T-cell (primary cell): ENCODE data around the gene TMED10. TPM values are rescaled to one million over a fixed set of nuclear protein-coding genes. Genes with fewer than 3 reads are reported as not detected.

Experiments
- ATAC-seq, 4 experiments: fragments of 200-7000 bp in 3 of 4; fragments of 150-1000 bp in 1 of 4; cut with Tn5 transposase; replicated peaks in 1 of 4; 1 replicate in 3 of 4; 2 replicates in 1 of 4; pipeline ENCODE4 v1.10.0; 2021; ENCODE audit warnings: moderate library complexity in 3 of 4, mild to moderate bottlenecking in 2 of 4, moderate number of reproducible peaks in 1 of 4
- CTCF ChIA-PET, 2 donors: fragments of 300-600 bp; sonication (Branson Sonifier 250); formaldehyde crosslinking; loops; one replicate each; lab custom pipeline; 2022; ENCODE audit warnings: antibody characterized with exemption in 2 of 2; lab: Charles Lee
- POLR2A ChIA-PET, 2 donors: fragments of 300-600 bp; sonication (Branson Sonifier 250); formaldehyde crosslinking; loops; one replicate each; lab custom pipeline; 2022; ENCODE audit warnings: antibody characterized with exemption in 2 of 2; lab: Charles Lee
- DNase-seq, 35 experiments: peaks; one replicate each; pipeline versions ENCODE4 v3.0.0 to v3.0.0-alpha.2; 2013 to 2023
- H3K27ac ChIP-seq: one replicate; pipeline ENCODE4 v1.5.1; 2013; ENCODE audit warnings: low read length
- H3K27me3 ChIP-seq, 2 experiments: replicated peaks in 1 of 2; 1 replicate in 1 of 2; 2 replicates in 1 of 2; pipeline versions ENCODE4 v1.6.1 to v1.7.0; 2013; ENCODE audit warnings: low read length in 1 of 2, mixed read lengths in 1 of 2; ENCODE audit not compliant: control insufficient read depth in 2 of 2, insufficient read depth in 2 of 2; ENCODE audit errors: extremely low read depth in 1 of 2
- H3K36me3 ChIP-seq, 2 donors: 1 replicate in 1 of 2; 2 replicates in 1 of 2; pipeline versions ENCODE4 v1.6.1 to v1.7.0; 2013; ENCODE audit warnings: low read length in 1 of 2; ENCODE audit not compliant: control insufficient read depth in 2 of 2, insufficient read depth in 1 of 2; ENCODE audit errors: extremely low read depth in 1 of 2
- H3K4me1 ChIP-seq, 2 experiments: 1 replicate in 1 of 2; 2 replicates in 1 of 2; pipeline versions ENCODE4 v1.6.1 to v1.7.0; 2013; ENCODE audit warnings: low read length in 2 of 2, mixed read lengths in 1 of 2; ENCODE audit not compliant: insufficient read depth in 2 of 2, control insufficient read depth in 1 of 2; ENCODE audit errors: extremely low read depth in 1 of 2
- H3K4me3 ChIP-seq, 2 donors: 1 replicate in 1 of 2; 2 replicates in 1 of 2; pipeline versions ENCODE4 v1.5.1 to v1.7.0; 2013; ENCODE audit warnings: mild to moderate bottlenecking in 2 of 2, low read length in 1 of 2, moderate library complexity in 1 of 2; ENCODE audit not compliant: control insufficient read depth in 1 of 2; ENCODE audit errors: extremely low read depth in 1 of 2
- H3K9me3 ChIP-seq: 2 replicates; pipeline ENCODE4 v1.7.0; 2013
- H3K27ac Mint-ChIP-seq, 2 donors: one replicate each; pipeline ENCODE4 v1.8.0; 2020 to 2021; ENCODE audit warnings: mild to moderate bottlenecking in 2 of 2, mixed read lengths in 2 of 2
- H3K27me3 Mint-ChIP-seq, 2 donors: one replicate each; pipeline ENCODE4 v1.8.0; 2021 to 2022; ENCODE audit warnings: mixed read lengths in 2 of 2
- H3K36me3 Mint-ChIP-seq: one replicate; pipeline ENCODE4 v1.8.0; 2021; ENCODE audit warnings: mixed read lengths
- H3K4me1 Mint-ChIP-seq, 3 donors: one replicate each; pipeline ENCODE4 v1.8.0; 2020 to 2022; ENCODE audit warnings: mixed read lengths in 3 of 3, mild to moderate bottlenecking in 1 of 3
- H3K4me3 Mint-ChIP-seq, 3 donors: one replicate each; pipeline ENCODE4 v1.8.0; 2020 to 2022; ENCODE audit warnings: mild to moderate bottlenecking in 3 of 3, mixed read lengths in 3 of 3, moderate library complexity in 3 of 3
- H3K9me3 Mint-ChIP-seq, 3 donors: one replicate each; pipeline ENCODE4 v1.8.0; 2020 to 2022; ENCODE audit warnings: mixed read lengths in 3 of 3
- WGBS: methylation state at CpG from one replicate; pipeline ENCODE4 v1.1.5; 2013; ENCODE audit warnings: missing lambda C conversion rate; ENCODE audit not compliant: insufficient coverage; 5-methylcytosine and 5-hydroxymethylcytosine counted together
- total RNA-seq, 35 experiments: library from RNA in 6 of 35; stranded (reverse) in 6 of 35; fragments of 120-200 nt in 1 of 35; gene quantifications; one replicate each; pipeline versions ENCODE4 v1.2.1 to v1.2.4 and lab custom pipeline; 2013 to 2026

TMED10 gene
- total RNA-seq, 5 donors from 2014 or later (not counting 1 experiment from before 2014, with no cell fraction given): 143 to 193 (median 151) TPM

DNA sequence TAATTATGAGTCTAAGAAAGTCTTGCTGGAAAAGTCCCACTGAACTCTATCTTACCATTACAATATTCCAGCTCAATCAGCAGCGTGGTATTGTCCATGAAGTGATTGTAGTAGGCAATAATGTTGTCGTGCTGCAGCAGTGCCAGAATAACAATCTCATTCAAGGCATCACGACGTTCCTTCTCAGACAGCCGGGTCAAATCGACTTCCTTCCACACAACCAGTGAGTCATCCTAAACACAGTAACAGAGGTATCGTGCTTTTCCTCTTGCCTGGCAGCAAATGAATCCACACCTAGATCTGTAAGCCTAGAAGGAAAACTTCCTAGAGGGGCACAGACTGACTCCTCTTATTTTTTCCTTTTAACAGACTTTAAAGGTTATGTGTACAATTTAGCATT is 52.4 kb downstream of the TMED10 start:
- H3K27ac ChIP-seq: peak overlapping the region; percentile 15
- no peaks in the 10 kb centered on the region for H3K27me3 Mint-ChIP-seq
- CTCF ChIA-PET: interaction anchor here (0.6 to 1.0 kb wide), 4 partner anchors 15 to 179 kb away, joined by 3 to 5 read pairs (median 4); no protein-coding TSS in a partner anchor
- peak in 4 of 35 experiments; percentile 14 to 40 (median 20) for DNase-seq
- 18% methylated on average over 4 of the region's 7 CpGs for WGBS
- H3K27ac Mint-ChIP-seq: peak overlapping the region; percentile 59 to 91
- no peak overlapping the region for H3K4me3 ChIP-seq
- H3K36me3 ChIP-seq: peaks cover 1 to 21% of the 10 kb centered on the region in 2 donors
- peaks cover 10% of the 10 kb centered on the region for H3K36me3 Mint-ChIP-seq
- no peak for ATAC-seq
- peaks cover 14 to 34% of the 10 kb centered on the region in 2 experiments for H3K4me1 ChIP-seq
- POLR2A ChIA-PET: interaction anchor here (0.6 to 0.7 kb wide), 3 partner anchors 14 to 662 kb away, joined by 4 to 12 read pairs (median 7); no protein-coding TSS in a partner anchor
- peaks cover 43 to 53% (median 44%) of the 10 kb centered on the region in 3 donors for H3K4me1 Mint-ChIP-seq
- H3K27me3 ChIP-seq: no peaks in the 10 kb centered on the region
- peak overlapping the region in 1 of 3 donors; percentile 2 for H3K4me3 Mint-ChIP-seq
- no peaks in the 10 kb centered on the region for H3K9me3 Mint-ChIP-seq
- no peaks in the 10 kb centered on the region for H3K9me3 ChIP-seq

DNA sequence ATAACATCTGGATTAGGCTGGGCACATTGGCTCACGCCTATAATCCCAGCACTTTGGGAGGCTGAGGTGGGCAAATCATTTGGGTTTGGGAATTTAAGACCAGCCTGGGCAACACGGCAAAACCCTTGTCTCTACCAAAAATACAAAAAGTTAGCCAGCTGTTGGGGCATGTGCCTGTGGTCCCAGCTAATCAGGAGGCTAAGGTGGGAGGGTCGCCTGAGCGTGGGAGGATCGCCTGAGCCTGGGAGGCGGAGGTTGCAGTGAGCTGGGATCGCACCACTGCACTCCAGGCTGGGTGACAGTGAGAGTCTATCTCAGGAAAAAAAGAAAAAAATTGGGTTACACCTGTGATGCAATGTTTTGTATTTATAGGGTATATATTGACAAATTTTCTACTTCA is 54.9 kb downstream of the TMED10 start:
- peaks cover 30% of the 10 kb centered on the region for H3K36me3 Mint-ChIP-seq
- no peak overlapping the region for H3K27ac ChIP-seq

GRCh38 chr14:75120541-75121291 is 55.7 kb downstream of the TMED10 start:
- Histone ChIP-seq H3K4me3 (no peak overlapping the region), H3K4me1 (peaks cover 3 to 10% of the 10 kb centered on the region in 2 experiments), H3K27ac (no peak overlapping the region), H3K27me3 (no peaks in the 10 kb centered on the region), H3K36me3 (peaks cover 5 to 54% of the 10 kb centered on the region in 2 donors), H3K9me3 (no peaks in the 10 kb centered on the region)
- ChIA-PET POLR2A (no interaction called here), CTCF (interaction anchor here in 1 of 2 donors (1.0 to 1.1 kb wide), 2 partner anchors 33 to 203 kb away, joined by 3 to 5 read pairs; no protein-coding TSS in a partner anchor)
- H3K36me3 Mint-ChIP-seq: peaks cover 30% of the 10 kb centered on the region
- WGBS: 100% methylated on average over 1 of the region's 3 CpGs
- H3K27ac Mint-ChIP-seq: no peak overlapping the region
- H3K4me3 Mint-ChIP-seq: no peak overlapping the region
- no peak for ATAC-seq
- no peaks in the 10 kb centered on the region for H3K9me3 Mint-ChIP-seq
- no peak for DNase-seq
- H3K4me1 Mint-ChIP-seq: peaks cover 19 to 30% (median 23%) of the 10 kb centered on the region in 3 donors
- no peaks in the 10 kb centered on the region for H3K27me3 Mint-ChIP-seq

More for the DNA sequence above, 54.9 kb downstream of the TMED10 start:
- H3K4me3 ChIP-seq: no peak overlapping the region
- no peaks in the 10 kb centered on the region for H3K27me3 ChIP-seq
- no peak overlapping the region for H3K4me3 Mint-ChIP-seq
- H3K9me3 ChIP-seq: no peaks in the 10 kb centered on the region
- H3K4me1 Mint-ChIP-seq: peaks cover 26 to 38% (median 30%) of the 10 kb centered on the region in 3 donors
- no peaks in the 10 kb centered on the region for H3K27me3 Mint-ChIP-seq
- H3K4me1 ChIP-seq: peaks cover 8 to 17% of the 10 kb centered on the region in 2 experiments
- no peak for ATAC-seq
- no peak overlapping the region for H3K27ac Mint-ChIP-seq
- CTCF ChIA-PET: no interaction called here
- H3K36me3 ChIP-seq: peaks cover 5 to 46% of the 10 kb centered on the region in 2 donors
- POLR2A ChIA-PET: interaction anchor here in 1 of 2 donors (0.5 kb wide), 1 partner anchor 18 kb away, joined by 3 read pairs; no protein-coding TSS in a partner anchor
- DNase-seq: no peak
- no peaks in the 10 kb centered on the region for H3K9me3 Mint-ChIP-seq
- 100% methylated on average over 1 of the region's 7 CpGs for WGBS

GRCh38 chr14:75119056-75119455 is 57.4 kb downstream of the TMED10 start:
- DNase-seq: no peak
- no peak overlapping the region for H3K4me3 ChIP-seq
- Mint-ChIP-seq H3K4me3 (no peak overlapping the region), H3K27me3 (no peaks in the 10 kb centered on the region), H3K36me3 (peaks cover 38% of the 10 kb centered on the region), H3K9me3 (no peaks in the 10 kb centered on the region), H3K27ac (no peak overlapping the region), H3K4me1 (peaks cover 9 to 22% (median 14%) of the 10 kb centered on the region in 3 donors)
- peaks cover 0 to 3% of the 10 kb centered on the region in 2 experiments for H3K4me1 ChIP-seq
- ChIA-PET POLR2A (no interaction called here), CTCF (no interaction called here)
- H3K27ac ChIP-seq: no peak overlapping the region
- 100% methylated on average over 2 of the region's 2 CpGs for WGBS
- no peak for ATAC-seq
- H3K36me3 ChIP-seq: peaks cover 5 to 65% of the 10 kb centered on the region in 2 donors
- no peaks in the 10 kb centered on the region for H3K27me3 ChIP-seq
- H3K9me3 ChIP-seq: no peaks in the 10 kb centered on the region

- Histone ChIP-seq H3K27me3 (no peaks in the 10 kb centered on the region), H3K27ac (no peak overlapping the region), H3K9me3 (no peaks in the 10 kb centered on the region), H3K36me3 (peaks cover 4 to 92% of the 10 kb centered on the region in 2 donors), H3K4me1 (no peaks in the 10 kb centered on the region), H3K4me3 (no peak overlapping the region)
- no peak for DNase-seq
- WGBS: 50% methylated on average over 2 of the region's 5 CpGs
- Mint-ChIP-seq H3K27ac (no peak overlapping the region), H3K4me3 (no peak overlapping the region), H3K9me3 (no peaks in the 10 kb centered on the region), H3K27me3 (no peaks in the 10 kb centered on the region), H3K36me3 (peaks cover 70% of the 10 kb centered on the region), H3K4me1 (peaks cover 11 to 16% (median 13%) of the 10 kb centered on the region in 3 donors)
- CTCF ChIA-PET: no interaction called here
- POLR2A ChIA-PET: no interaction called here
- ATAC-seq: peak in 3 of 4 experiments; percentile 34 to 50 (median 45)
Observed at GRCh38 chr14:75113932-75114539, 62.4 kb downstream of the TMED10 start.

GRCh38 chr14:75109877-75110276 is 66.5 kb downstream of the TMED10 start:
- Mint-ChIP-seq H3K27ac (no peak overlapping the region), H3K27me3 (no peaks in the 10 kb centered on the region), H3K36me3 (peaks cover 68% of the 10 kb centered on the region), H3K4me3 (no peak overlapping the region), H3K4me1 (peaks cover 11 to 12% (median 11%) of the 10 kb centered on the region in 3 donors), H3K9me3 (no peaks in the 10 kb centered on the region)
- ChIA-PET POLR2A (no interaction called here), CTCF (no interaction called here)
- H3K27ac ChIP-seq: no peak overlapping the region
- no peaks in the 10 kb centered on the region for H3K9me3 ChIP-seq
- H3K36me3 ChIP-seq: peaks cover 2 to 85% of the 10 kb centered on the region in 2 donors
- DNase-seq (no peak), ATAC-seq (no peak)
- H3K4me3 ChIP-seq: no peak overlapping the region
- no CpG with 5 or more reads among the region's 2 CpGs for WGBS
- no peaks in the 10 kb centered on the region for H3K4me1 ChIP-seq
- no peaks in the 10 kb centered on the region for H3K27me3 ChIP-seq
